Nephron progenitor cell (in vitro differentiated cells): Measurements from ENCODE around the gene CFAP157.

Source experiments
- DNase-seq: peaks from one replicate; pipeline ENCODE4 v3.0.0; 2021
- H3K27ac Mint-ChIP-seq: 2 replicates; pipeline ENCODE4 v1.8.0; 2021; ENCODE audit warnings: mild to moderate bottlenecking, moderate library complexity, mixed read lengths
- H3K27me3 Mint-ChIP-seq: 2 replicates; pipeline ENCODE4 v1.8.0; 2021; ENCODE audit warnings: mild to moderate bottlenecking, low read depth, mixed read lengths; ENCODE audit not compliant: poor library complexity
- H3K36me3 Mint-ChIP-seq: 2 replicates; pipeline ENCODE4 v1.8.0; 2021; ENCODE audit warnings: low read depth, mixed read lengths
- H3K4me1 Mint-ChIP-seq: 2 replicates; pipeline ENCODE4 v1.8.0; 2021; ENCODE audit warnings: mixed read lengths
- H3K4me3 Mint-ChIP-seq: 2 replicates; pipeline ENCODE4 v1.8.0; 2021; ENCODE audit warnings: mild to moderate bottlenecking, moderate library complexity, mixed read lengths
- H3K9me3 Mint-ChIP-seq: 2 replicates; pipeline ENCODE4 v1.8.0; 2021; ENCODE audit warnings: mild to moderate bottlenecking, moderate library complexity, mixed read lengths
- TF ChIP-seq, protein P1 (sequence below): fragments of 200-600 bp; sonication (generic); IDR thresholded peaks from 2 replicates; pipeline ENCODE4 v1.5.0; 2021; ENCODE audit warnings: antibody characterized with exemption

The CFAP157 gene

DNA sequence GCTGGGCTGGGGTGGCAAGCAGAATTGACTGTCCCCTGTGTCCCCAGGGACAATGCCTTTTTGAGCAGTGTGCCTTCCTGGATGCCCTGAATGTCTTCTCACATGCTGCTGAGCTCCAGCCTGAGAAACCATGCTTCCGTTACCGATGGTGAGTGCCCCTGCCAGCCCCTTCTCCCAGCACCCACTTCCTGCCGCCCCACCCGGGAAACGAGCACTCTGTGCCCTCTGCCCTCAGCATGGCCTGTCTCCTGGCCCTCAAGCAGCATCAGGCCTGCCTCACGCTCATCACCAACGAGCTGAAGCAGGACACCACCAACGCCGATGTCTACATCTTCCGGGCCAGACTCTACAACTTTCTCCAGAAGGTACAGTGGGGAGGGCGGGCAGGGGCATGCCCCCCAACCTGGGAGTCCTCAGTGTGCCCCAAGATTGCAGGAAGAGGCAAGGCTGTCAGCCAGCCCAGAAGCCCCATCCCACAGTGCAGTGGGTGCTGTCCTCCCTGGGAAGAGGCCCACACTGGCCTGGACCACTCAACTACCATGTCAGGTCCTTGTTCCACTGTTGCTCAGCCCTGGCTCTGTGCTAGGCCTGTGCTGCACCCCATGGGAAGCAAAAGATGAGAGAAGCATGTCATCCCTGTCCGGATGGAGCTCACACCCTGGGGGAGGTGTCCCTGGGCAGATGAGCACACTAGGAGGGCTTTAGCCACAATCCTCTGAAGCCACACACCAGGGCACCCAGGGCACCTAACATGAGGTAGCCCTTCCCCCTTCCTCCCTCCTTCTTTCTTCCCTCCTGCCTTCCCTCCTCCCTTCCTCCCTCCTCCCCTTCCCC is 13.5 kb downstream of the CFAP157 start:
- no peak overlapping the region for H3K27ac Mint-ChIP-seq
- no peaks in the 10 kb centered on the region for H3K36me3 Mint-ChIP-seq
- peaks cover 26% of the 10 kb centered on the region for H3K4me1 Mint-ChIP-seq

DNA sequence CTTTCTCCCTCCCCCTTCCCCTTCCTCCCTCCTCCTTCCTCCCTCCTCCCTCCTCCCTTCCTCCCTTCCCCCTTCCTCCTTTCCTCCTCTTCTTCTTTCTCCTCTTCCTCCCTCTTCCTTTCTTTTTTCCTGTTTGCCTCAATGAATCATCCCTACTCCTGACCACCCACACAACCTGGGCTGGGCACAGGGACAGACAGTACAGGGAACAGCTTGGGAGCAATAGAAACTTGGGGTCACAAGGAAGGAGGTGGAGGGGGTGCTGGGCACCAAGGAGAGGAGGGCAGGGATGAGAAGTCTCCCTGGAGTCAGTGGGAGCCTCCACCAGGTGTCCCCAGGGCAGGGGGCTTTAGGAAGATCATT is 14.1 kb downstream of the CFAP157 start:
- no peak for DNase-seq
- Mint-ChIP-seq H3K27me3 (peaks cover 27% of the 10 kb centered on the region), H3K36me3 (no peaks in the 10 kb centered on the region), H3K27ac (no peak overlapping the region), H3K4me1 (peaks cover 20% of the 10 kb centered on the region), H3K4me3 (no peak overlapping the region), H3K9me3 (no peaks in the 10 kb centered on the region)
- TF ChIP-seq, protein P1, sequence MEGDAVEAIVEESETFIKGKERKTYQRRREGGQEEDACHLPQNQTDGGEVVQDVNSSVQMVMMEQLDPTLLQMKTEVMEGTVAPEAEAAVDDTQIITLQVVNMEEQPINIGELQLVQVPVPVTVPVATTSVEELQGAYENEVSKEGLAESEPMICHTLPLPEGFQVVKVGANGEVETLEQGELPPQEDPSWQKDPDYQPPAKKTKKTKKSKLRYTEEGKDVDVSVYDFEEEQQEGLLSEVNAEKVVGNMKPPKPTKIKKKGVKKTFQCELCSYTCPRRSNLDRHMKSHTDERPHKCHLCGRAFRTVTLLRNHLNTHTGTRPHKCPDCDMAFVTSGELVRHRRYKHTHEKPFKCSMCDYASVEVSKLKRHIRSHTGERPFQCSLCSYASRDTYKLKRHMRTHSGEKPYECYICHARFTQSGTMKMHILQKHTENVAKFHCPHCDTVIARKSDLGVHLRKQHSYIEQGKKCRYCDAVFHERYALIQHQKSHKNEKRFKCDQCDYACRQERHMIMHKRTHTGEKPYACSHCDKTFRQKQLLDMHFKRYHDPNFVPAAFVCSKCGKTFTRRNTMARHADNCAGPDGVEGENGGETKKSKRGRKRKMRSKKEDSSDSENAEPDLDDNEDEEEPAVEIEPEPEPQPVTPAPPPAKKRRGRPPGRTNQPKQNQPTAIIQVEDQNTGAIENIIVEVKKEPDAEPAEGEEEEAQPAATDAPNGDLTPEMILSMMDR: no peak

More for the DNA sequence above, 13.5 kb downstream of the CFAP157 start:
- TF ChIP-seq, protein P1: no peak
- H3K27me3 Mint-ChIP-seq: peaks cover 32% of the 10 kb centered on the region
- H3K9me3 Mint-ChIP-seq: no peaks in the 10 kb centered on the region
- DNase-seq: no peak
- H3K4me3 Mint-ChIP-seq: no peak overlapping the region

DNA sequence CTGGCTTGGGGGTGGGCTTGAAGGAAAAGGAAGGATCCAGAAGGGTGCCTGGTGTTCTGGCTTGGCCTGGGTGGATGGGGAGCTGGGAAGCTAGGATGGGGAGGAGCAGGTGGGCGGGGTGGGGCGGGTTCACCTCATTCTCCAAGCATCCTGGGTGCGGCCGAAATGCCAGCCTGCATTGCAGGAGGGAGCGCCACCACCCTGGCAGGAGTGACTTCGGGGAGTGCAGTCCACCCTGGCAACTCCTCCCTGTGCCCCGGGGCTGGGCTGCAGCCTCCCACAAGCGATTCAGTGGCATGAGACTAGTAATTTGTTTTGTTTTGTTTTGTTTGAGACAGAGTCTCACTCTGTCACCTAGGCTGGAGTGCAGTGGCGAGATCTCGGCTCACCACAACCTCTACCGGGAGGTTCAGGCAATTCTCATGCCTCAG is 14.6 kb downstream of the CFAP157 start:
- no peaks in the 10 kb centered on the region for H3K9me3 Mint-ChIP-seq
- H3K4me3 Mint-ChIP-seq: no peak overlapping the region
- peaks cover 14% of the 10 kb centered on the region for H3K4me1 Mint-ChIP-seq
- no peaks in the 10 kb centered on the region for H3K36me3 Mint-ChIP-seq
- peaks cover 24% of the 10 kb centered on the region for H3K27me3 Mint-ChIP-seq
- no peak overlapping the region for H3K27ac Mint-ChIP-seq
- TF ChIP-seq, protein P1: no peak
- no peak for DNase-seq

DNA sequence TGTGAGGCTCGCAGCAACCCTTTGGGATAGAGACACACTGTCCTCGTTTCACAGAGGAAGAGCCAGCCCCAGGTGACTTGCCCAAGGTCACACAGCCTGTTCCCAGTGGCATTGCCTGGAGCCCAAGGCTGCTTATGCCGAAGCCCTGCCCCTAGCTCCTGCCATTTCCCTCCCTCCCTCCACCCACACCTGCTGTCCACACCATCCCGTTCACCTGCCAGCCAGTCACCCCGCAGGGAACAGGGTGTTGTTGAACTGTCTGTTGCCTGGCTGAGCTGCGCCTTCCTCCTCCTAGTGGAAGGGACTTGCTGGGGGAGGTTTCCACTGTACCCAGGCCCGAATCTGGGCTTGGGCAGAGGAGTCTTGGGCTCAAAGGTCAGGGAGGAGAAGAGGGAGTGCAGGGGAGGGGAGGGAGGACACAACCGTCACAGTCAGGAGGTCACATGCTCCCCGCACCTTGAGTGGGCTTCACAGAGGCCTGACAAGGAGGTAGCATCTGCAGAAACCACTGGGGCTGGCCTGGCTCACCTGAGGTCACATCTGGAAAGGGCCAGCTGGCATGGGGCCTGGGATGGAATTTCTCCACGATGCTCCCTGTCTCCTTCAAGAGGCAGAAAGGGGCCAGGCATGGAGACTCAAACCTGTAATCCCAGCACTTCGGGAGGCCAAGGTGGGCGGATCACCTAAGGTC is 15.4 kb downstream of the CFAP157 start:
- Mint-ChIP-seq H3K4me3 (no peak overlapping the region), H3K9me3 (no peaks in the 10 kb centered on the region), H3K36me3 (no peaks in the 10 kb centered on the region), H3K27ac (no peak overlapping the region), H3K4me1 (peaks cover 14% of the 10 kb centered on the region), H3K27me3 (peaks cover 24% of the 10 kb centered on the region)
- TF ChIP-seq, protein P1: no peak
- DNase-seq: no peak

DNA sequence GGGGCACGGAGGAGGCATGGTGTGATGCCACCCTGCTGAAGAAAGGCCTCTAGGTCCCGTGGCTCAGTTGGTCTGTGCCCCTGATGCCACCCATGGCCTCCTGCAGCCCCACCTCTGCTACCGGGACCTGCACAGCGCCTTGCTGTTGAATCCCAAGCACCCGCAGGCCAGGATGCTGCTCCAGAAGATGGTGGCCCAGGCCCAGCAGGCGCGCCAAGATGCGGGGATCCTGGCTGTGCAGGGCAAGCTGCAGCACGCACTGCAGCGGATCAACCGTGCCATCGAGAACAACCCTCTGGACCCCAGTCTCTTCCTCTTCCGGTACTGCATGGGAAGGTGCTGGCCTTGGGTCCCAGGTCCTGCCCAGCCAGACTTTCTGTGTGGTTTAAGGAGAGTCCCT is 16.2 kb downstream of the CFAP157 start:
- no peak overlapping the region for H3K27ac Mint-ChIP-seq
- no peaks in the 10 kb centered on the region for H3K36me3 Mint-ChIP-seq
- TF ChIP-seq, protein P1: no peak
- H3K27me3 Mint-ChIP-seq: peaks cover 24% of the 10 kb centered on the region
- H3K9me3 Mint-ChIP-seq: no peaks in the 10 kb centered on the region
- peaks cover 14% of the 10 kb centered on the region for H3K4me1 Mint-ChIP-seq
- H3K4me3 Mint-ChIP-seq: no peak overlapping the region
- DNase-seq: no peak
